Measurements from ENCODE around the gene COL27A1.

The COL27A1 gene

GRCh38 chr9:114167591-114168091 lies 12.3 kb downstream of the COL27A1 start:
- H3K27ac ChIP-seq = no peak overlapping the region
- TF ChIP-seq CTCF (conservative IDR thresholded peaks at IDR 0.05) (no peak), ZFX (IDR thresholded peaks at IDR 0.05) (no peak)

GRCh38 chr9:114168281-114169028 lies 13.1 kb downstream of the COL27A1 start:
- H3K27ac ChIP-seq = no peak overlapping the region
- TF ChIP-seq ZFX (IDR thresholded peaks at IDR 0.05) = no peak
- TF ChIP-seq CTCF (conservative IDR thresholded peaks at IDR 0.05) = no peak

- H3K27ac ChIP-seq = no peak overlapping the region
- TF ChIP-seq ZFX (IDR thresholded peaks at IDR 0.05) (no peak), CTCF (conservative IDR thresholded peaks at IDR 0.05) (no peak)
These were observed 14.0 kb downstream of the COL27A1 start for GRCh38 chr9:114169029-114169951.

GRCh38 chr9:114169952-114170770 lies 14.8 kb downstream of the COL27A1 start:
- no peak overlapping the region for H3K27ac ChIP-seq
- TF ChIP-seq ZFX (IDR thresholded peaks at IDR 0.05) (no peak), CTCF (conservative IDR thresholded peaks at IDR 0.05) (no peak)

- TF ChIP-seq ZFX (IDR thresholded peaks at IDR 0.05) (no peak), CTCF (conservative IDR thresholded peaks at IDR 0.05) (no peak)
These were observed 15.6 kb downstream of the COL27A1 start for GRCh38 chr9:114170771-114171461.

GRCh38 chr9:114171500-114171899 lies 16.2 kb downstream of the COL27A1 start:
- TF ChIP-seq ZFX (IDR thresholded peaks at IDR 0.05) (no peak), CTCF (conservative IDR thresholded peaks at IDR 0.05) (no peak)
- H3K27ac ChIP-seq = no peak overlapping the region

More at GRCh38 chr9:114170771-114171461, 15.6 kb downstream of the COL27A1 start:
- H3K27ac ChIP-seq = no peak overlapping the region

Data from C4-2B (cell line).